HUES64 (cell line): ENCODE measurements around the gene KCND3.
"Not testable (repeated sequence)": the region's sequence is repeated elsewhere in the genome, so short reads cannot be mapped to it uniquely, and the experiment has no call there.

Experiments used
- H3K27ac ChIP-seq: 2 replicates; pipeline ENCODE4 v1.7.0; 2013; ENCODE audit warnings: low read depth, low read length, inconsistent platforms
- H3K27me3 ChIP-seq: 2 replicates; pipeline ENCODE4 v1.6.1; 2013; ENCODE audit warnings: mild to moderate bottlenecking, low read length; ENCODE audit not compliant: insufficient read depth
- H3K36me3 ChIP-seq: 2 replicates; pipeline ENCODE4 v1.6.1; 2013; ENCODE audit warnings: mild to moderate bottlenecking, low read length; ENCODE audit not compliant: insufficient read depth
- H3K4me1 ChIP-seq: 2 replicates; pipeline ENCODE4 v1.6.1; 2013; ENCODE audit warnings: mild to moderate bottlenecking, low read length, moderate library complexity; ENCODE audit not compliant: insufficient read depth
- H3K4me3 ChIP-seq: 2 replicates; pipeline ENCODE4 v1.5.1; 2013; ENCODE audit warnings: mild to moderate bottlenecking, low read length, moderate library complexity
- H3K9ac ChIP-seq: 2 replicates; pipeline ENCODE4 v1.6.1; 2013; ENCODE audit warnings: mild to moderate bottlenecking, low read depth, low read length
- H3K9me3 ChIP-seq: 2 replicates; pipeline ENCODE4 v1.6.1; 2013; ENCODE audit warnings: low read depth, low read length; ENCODE audit not compliant: insufficient read depth
- WGBS: fragments of 150-250, 120-280 bp; methylation state at CpG from one replicate; pipeline ENCODE4 v1.1.7; 2013; ENCODE audit warnings: missing lambda C conversion rate; 5-methylcytosine and 5-hydroxymethylcytosine counted together

The KCND3 gene

DNA sequence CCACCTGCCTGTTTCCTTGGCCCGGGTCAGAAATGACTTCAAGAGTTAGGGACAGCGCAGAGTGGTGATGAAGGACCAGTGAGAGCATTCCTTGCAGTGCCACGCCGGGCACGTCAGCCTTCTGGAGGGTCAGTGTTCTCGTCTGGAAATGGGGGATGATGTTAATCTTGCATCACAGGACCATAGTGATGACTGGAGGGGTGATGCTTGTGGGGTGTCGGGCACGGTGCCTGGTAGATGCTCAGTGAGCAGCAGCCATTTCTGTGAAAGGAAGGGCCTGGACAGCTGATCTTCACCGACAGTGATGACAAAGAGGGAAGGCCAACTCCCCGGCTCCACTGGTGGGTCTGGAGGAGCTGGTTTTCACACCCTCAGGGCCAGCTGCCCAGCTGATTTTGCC lies 177.6 kb downstream of the KCND3 start:
- Histone ChIP-seq H3K9ac (no peak overlapping the region), H3K27me3 (no peaks in the 10 kb centered on the region), H3K4me3 (no peak overlapping the region), H3K9me3 (no peaks in the 10 kb centered on the region), H3K27ac (no peak overlapping the region), H3K36me3 (no peaks in the 10 kb centered on the region), H3K4me1 (no peaks in the 10 kb centered on the region)
- 86% methylated on average over 10 of the region's 10 CpGs for WGBS

DNA sequence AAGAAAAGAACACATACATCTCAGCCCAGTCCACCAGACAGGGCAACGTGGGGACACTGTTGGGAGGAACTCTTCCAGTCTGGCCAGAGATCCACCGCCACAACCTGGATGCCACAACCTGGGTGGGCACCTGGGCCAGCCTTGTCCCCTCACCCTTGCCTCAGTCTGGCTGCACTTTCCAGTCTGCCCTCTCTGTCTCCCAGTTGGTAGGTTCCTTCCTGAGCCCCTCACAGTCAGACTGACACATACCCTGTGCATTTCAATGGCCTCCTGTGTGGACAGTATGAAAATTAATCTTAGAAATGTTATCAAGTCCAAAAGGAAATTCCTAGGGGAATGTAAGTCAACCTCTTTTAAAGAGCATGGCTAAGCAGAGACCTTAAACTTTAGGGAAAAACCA lies 184.2 kb downstream of the KCND3 start:
- no peak overlapping the region for H3K27ac ChIP-seq
- H3K4me1 ChIP-seq = no peaks in the 10 kb centered on the region
- no peak overlapping the region for H3K4me3 ChIP-seq
- H3K9me3 ChIP-seq = no peaks in the 10 kb centered on the region
- H3K9ac ChIP-seq = no peak overlapping the region
- no peaks in the 10 kb centered on the region for H3K27me3 ChIP-seq
- H3K36me3 ChIP-seq = no peaks in the 10 kb centered on the region
- 95% methylated on average over 2 of the region's 2 CpGs for WGBS

DNA sequence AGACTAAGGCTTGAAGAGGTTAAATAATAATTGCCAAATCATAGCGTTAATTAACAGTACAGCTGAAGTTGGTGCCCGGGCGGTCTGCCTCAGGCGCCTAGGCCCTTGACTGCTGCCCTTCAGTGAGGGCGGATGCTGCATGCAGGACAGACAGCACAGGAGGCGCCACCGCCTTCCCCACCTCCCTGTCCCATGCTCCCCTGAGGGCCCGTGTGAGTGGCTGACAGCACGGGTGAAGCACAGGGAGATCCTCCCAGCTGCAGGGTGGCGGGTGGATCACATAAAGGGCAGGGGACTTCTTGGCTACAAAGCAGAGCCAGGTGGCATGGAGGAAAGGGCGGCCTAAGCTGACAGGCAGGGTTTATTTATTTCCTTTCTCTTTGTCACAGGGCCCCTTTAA lies 184.7 kb downstream of the KCND3 start:
- Histone ChIP-seq H3K27me3 (no peaks in the 10 kb centered on the region), H3K9ac (no peak overlapping the region), H3K36me3 (no peaks in the 10 kb centered on the region), H3K27ac (no peak overlapping the region), H3K4me3 (no peak overlapping the region), H3K9me3 (no peaks in the 10 kb centered on the region), H3K4me1 (no peaks in the 10 kb centered on the region)
- 87% methylated on average over 11 of the region's 11 CpGs for WGBS

GRCh38 chr1:111803951-111804350 lies 185.5 kb downstream of the KCND3 start:
- Histone ChIP-seq H3K9me3 (no peaks in the 10 kb centered on the region), H3K36me3 (no peaks in the 10 kb centered on the region), H3K9ac (no peak overlapping the region), H3K4me3 (no peak overlapping the region), H3K27me3 (no peaks in the 10 kb centered on the region), H3K4me1 (no peaks in the 10 kb centered on the region), H3K27ac (no peak overlapping the region)
- WGBS = 92% methylated on average over 5 of the region's 5 CpGs

DNA sequence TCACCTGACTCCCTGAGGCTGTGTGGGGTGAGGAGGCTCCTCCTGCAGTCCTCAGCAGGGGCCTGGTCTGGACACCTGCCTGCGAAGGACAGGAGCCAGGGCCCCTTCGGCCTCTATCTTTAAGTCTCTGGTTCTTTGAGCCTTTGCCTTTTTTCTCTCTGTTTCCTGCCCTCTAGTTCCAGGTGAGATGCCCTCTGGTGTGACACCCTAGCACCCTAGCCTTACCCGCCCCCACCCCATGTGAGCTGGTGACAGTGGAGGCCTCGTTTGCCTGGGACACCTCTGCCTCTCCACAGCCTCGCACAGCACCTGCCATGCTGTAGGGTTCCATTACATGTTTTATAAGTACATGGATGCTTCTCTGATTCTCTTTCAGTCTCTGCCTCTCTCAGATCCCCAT lies 186.5 kb downstream of the KCND3 start:
- H3K27me3 ChIP-seq = no peaks in the 10 kb centered on the region
- no peaks in the 10 kb centered on the region for H3K36me3 ChIP-seq
- H3K9ac ChIP-seq = no peak overlapping the region
- H3K27ac ChIP-seq = no peak overlapping the region
- H3K4me1 ChIP-seq = no peaks in the 10 kb centered on the region
- no peaks in the 10 kb centered on the region for H3K9me3 ChIP-seq
- WGBS = 92% methylated on average over 5 of the region's 5 CpGs
- no peak overlapping the region for H3K4me3 ChIP-seq

DNA sequence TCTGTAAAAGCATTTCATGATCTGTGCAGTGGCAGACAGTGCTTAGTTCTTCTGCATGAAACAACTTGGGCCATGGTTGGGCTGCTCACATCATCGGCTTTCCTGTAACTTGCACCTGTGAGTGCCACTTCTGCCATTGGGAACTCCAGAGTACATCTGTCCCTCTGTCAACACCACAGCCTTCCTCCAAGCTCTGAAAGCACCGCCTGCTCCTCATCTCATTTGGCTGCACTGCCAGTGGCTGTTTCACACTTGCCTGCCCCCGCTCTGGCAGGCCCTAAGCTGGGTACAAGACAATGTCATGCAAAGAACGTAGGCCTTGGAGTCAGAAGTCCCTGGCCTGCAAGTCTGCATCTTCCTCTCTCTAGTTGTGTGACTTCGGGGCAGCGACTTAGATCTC lies 187.4 kb downstream of the KCND3 start:
- H3K9me3 ChIP-seq = no peaks in the 10 kb centered on the region
- H3K27me3 ChIP-seq = no peaks in the 10 kb centered on the region
- 92% methylated on average over 6 of the region's 6 CpGs for WGBS
- H3K4me3 ChIP-seq = no peak overlapping the region
- H3K4me1 ChIP-seq = no peaks in the 10 kb centered on the region
- no peaks in the 10 kb centered on the region for H3K36me3 ChIP-seq
- no peak overlapping the region for H3K27ac ChIP-seq
- no peak overlapping the region for H3K9ac ChIP-seq

GRCh38 chr1:111801071-111801850 lies 188.2 kb downstream of the KCND3 start:
- Histone ChIP-seq H3K27ac (no peak overlapping the region), H3K27me3 (no peaks in the 10 kb centered on the region), H3K9me3 (no peaks in the 10 kb centered on the region), H3K36me3 (no peaks in the 10 kb centered on the region), H3K4me3 (no peak overlapping the region), H3K9ac (no peak overlapping the region), H3K4me1 (no peaks in the 10 kb centered on the region)
- 90% methylated on average over 13 of the region's 13 CpGs for WGBS

DNA sequence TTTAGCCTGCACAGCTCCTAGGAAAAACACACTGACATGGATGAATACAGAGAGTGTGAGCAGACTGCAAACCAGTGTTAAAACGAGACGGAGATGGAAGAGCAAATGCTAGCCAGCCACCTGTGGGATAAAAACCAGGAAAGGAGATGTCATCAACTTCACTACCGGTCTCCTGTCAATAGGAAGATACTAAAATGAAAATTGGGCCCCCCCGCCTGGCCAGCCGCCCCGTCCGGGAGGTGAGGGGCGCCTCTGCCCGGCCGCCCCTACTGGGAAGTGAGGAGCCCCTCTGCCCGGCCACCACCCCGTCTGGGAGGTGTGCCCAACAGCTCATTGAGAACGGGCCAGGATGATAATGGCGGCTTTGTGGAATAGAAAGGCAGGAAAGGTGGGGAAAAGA lies 189.7 kb downstream of the KCND3 start:
- 97% methylated on average over 10 of the region's 14 CpGs for WGBS
- not testable (repeated sequence) for H3K36me3 ChIP-seq, H3K4me1 ChIP-seq, H3K9me3 ChIP-seq, H3K27ac ChIP-seq, H3K9ac ChIP-seq, H3K4me3 ChIP-seq, H3K27me3 ChIP-seq

DNA sequence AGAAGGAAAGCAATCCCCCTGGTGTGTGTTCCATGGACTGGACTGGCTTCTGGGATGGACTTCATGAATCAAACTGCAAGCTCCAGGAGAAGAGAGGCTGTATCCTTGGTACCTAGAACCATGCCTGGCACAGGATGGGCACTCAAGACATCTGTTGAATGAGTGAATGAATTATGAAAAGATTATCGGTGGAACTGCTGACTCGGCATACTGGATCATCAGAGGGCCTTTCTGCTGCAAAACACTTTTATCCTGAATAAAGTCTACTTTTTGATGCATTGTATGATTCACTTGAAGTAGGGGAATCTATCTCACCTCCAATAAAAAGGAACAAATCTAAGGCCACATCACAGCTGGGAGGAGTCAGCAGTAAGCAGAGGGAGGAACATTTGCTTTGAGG lies 190.9 kb downstream of the KCND3 start:
- Histone ChIP-seq H3K4me3 (no peak overlapping the region), H3K27ac (no peak overlapping the region), H3K4me1 (no peaks in the 10 kb centered on the region), H3K9me3 (no peaks in the 10 kb centered on the region), H3K9ac (no peak overlapping the region), H3K27me3 (no peaks in the 10 kb centered on the region), H3K36me3 (no peaks in the 10 kb centered on the region)
- WGBS = 100% methylated on average over 2 of the region's 2 CpGs

DNA sequence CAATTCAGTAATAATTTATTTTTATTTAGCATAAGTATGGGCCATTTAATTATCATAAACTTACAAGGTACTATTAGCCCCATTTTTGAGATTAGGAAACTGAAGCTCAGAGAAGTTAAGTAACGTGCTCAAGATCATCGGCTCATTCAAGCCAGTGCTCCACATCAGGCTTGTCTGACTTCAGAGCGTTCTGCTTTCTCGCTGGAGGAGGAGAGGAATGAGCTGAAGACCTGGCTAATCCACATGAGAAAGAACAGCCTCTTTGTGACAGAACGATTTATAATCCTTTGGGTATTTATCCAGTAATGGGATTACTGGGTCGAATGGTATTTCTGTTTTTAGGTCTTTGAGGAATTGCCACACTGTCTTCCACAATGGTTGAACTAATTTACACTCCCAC lies 194.1 kb downstream of the KCND3 start:
- Histone ChIP-seq H3K9ac (no peak overlapping the region), H3K4me1 (no peaks in the 10 kb centered on the region), H3K36me3 (no peaks in the 10 kb centered on the region), H3K27ac (no peak overlapping the region), H3K9me3 (no peaks in the 10 kb centered on the region), H3K4me3 (no peak overlapping the region), H3K27me3 (no peaks in the 10 kb centered on the region)
- WGBS = 90% methylated on average over 6 of the region's 6 CpGs

GRCh38 chr1:111793923-111794322 lies 195.5 kb downstream of the KCND3 start:
- no peaks in the 10 kb centered on the region for H3K36me3 ChIP-seq
- H3K9ac ChIP-seq = no peak overlapping the region
- no peaks in the 10 kb centered on the region for H3K27me3 ChIP-seq
- H3K4me3 ChIP-seq = no peak overlapping the region
- no peak overlapping the region for H3K27ac ChIP-seq
- H3K4me1 ChIP-seq = no peaks in the 10 kb centered on the region
- 77% methylated on average over 2 of the region's 2 CpGs for WGBS
- no peaks in the 10 kb centered on the region for H3K9me3 ChIP-seq

DNA sequence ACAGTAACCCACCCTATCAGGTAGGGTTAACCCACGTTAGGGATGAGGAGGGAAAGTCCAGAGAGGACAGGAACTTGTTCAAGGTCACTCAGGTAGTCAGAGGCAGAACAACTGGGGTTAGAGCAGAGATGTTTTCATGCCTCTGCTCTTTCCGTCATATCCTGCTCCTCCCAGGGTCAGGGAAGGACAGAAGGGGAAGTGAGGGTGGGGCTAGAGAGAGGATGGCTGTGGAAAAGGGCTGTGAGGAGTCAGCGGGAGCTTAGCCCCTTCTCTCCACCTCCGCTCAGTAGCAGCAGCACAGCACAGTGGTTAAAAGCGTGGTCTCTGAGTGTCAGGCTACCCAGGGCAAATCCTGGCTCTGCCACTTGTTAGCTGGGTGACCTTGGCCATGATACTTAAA lies 197.2 kb downstream of the KCND3 start:
- no peaks in the 10 kb centered on the region for H3K4me1 ChIP-seq
- no peak overlapping the region for H3K9ac ChIP-seq
- H3K9me3 ChIP-seq = no peaks in the 10 kb centered on the region
- no peak overlapping the region for H3K27ac ChIP-seq
- no peaks in the 10 kb centered on the region for H3K27me3 ChIP-seq
- no peaks in the 10 kb centered on the region for H3K36me3 ChIP-seq
- no peak overlapping the region for H3K4me3 ChIP-seq
- 66% methylated on average over 5 of the region's 5 CpGs for WGBS
